Measurements from ENCODE around the gene GPR52.

- TF ChIP-seq CTCF (IDR thresholded peaks at IDR 0.05) (no peak), POLR2A (IDR thresholded peaks at IDR 0.05) (no peak)
Measured at GRCh38 chr1:174479281-174479680, 31.5 kb downstream of the GPR52 start.

All from heart left ventricle (tissue), 13 donors.